Transverse colon (tissue), 4 donors: Measurements from ENCODE around the gene ARFGAP1. TPM values are rescaled to one million over a fixed set of nuclear protein-coding genes. Genes with fewer than 3 reads are reported as not detected.
A peak's percentile ranks its signal among the peaks of the same experiment; 100 is the strongest.

Experiments used
- DNase-seq: peaks from one replicate; pipeline ENCODE4 v3.0.0-alpha.2; 2019
- H3K27ac ChIP-seq, 4 donors: fragments of 200-600 bp; sonication (generic); 2 replicates each; pipeline ENCODE4 v1.5.1; 2016 to 2018; ENCODE audit warnings: inconsistent platforms in 4 of 4
- H3K27me3 ChIP-seq: fragments of 200-600 bp; sonication (generic); 2 replicates; pipeline ENCODE4 v1.5.1; 2017; ENCODE audit warnings: inconsistent platforms
- H3K36me3 ChIP-seq, 4 donors: fragments of 200-600 bp; sonication (generic); 2 replicates each; pipeline ENCODE4 v1.5.1; 2017 to 2019; ENCODE audit warnings: inconsistent platforms in 4 of 4
- H3K4me1 ChIP-seq, 4 donors: fragments of 200-600 bp; sonication (generic); 2 replicates each; pipeline ENCODE4 v1.5.1; 2017 to 2020; ENCODE audit warnings: inconsistent platforms in 4 of 4
- H3K4me3 ChIP-seq, 4 donors: fragments of 200-600 bp; sonication (generic); 1 replicate in 1 of 4; 2 replicates in 3 of 4; pipeline versions ENCODE4 v1.5.1 to v1.6.1; 2017 to 2019; ENCODE audit warnings: inconsistent platforms in 4 of 4
- H3K9me3 ChIP-seq, 2 donors: fragments of 200-600 bp; sonication (generic); 2 replicates each; pipeline ENCODE4 v1.5.1; 2017 to 2019; ENCODE audit warnings: inconsistent platforms in 2 of 2
- CTCF ChIP-seq, 5 experiments: fragments of 200-600 bp in 3 of 5; fragments of 450-650 bp in 2 of 5; sonication (generic) in 3 of 5; IDR thresholded peaks; 1 replicate in 2 of 5; 2 replicates in 3 of 5; pipeline ENCODE4 v1.5.1; 2016 to 2017; ENCODE audit warnings: antibody characterized with exemption in 5 of 5, inconsistent platforms in 3 of 5, mild to moderate bottlenecking in 2 of 5, moderate library complexity in 1 of 5
- EP300 ChIP-seq: sonication (generic); formaldehyde crosslinking; IDR thresholded peaks from one replicate; pipeline ENCODE4 v1.6.1; 2017; ENCODE audit warnings: antibody characterized with exemption, low read depth
- POLR2A ChIP-seq: fragments of 450-650 bp; IDR thresholded peaks from one replicate; pipeline ENCODE4 v1.6.1; 2016; ENCODE audit warnings: antibody characterized with exemption, mild to moderate bottlenecking, moderate library complexity
- POLR2AphosphoS5 ChIP-seq, 3 donors: sonication (generic); formaldehyde crosslinking; IDR thresholded peaks; one replicate each; pipeline ENCODE4 v1.6.1; 2016; ENCODE audit warnings: antibody characterized with exemption in 3 of 3
- WGBS, 2 donors: methylation state at CpG; one replicate each; pipeline ENCODE4 v1.1.5; 2018; ENCODE audit warnings: low coverage in 1 of 2; 5-methylcytosine and 5-hydroxymethylcytosine counted together
- in situ Hi-C, 4 donors: fragments of 200-750 bp; cut with MboI; loops; one replicate each; pipeline versions ENCODE4 v1.15.0 to v1.15.1; 2017; ENCODE audit warnings: low sequenced_read_pairs in 3 of 4, low pct_ligation_motif_present in 1 of 4, low pct_unique_long_range_greater_than_20kb in 1 of 4
- intact Hi-C: fragments of 100-400 bp; cut with DNase I; formaldehyde crosslinking; loops from one replicate; pipeline ENCODE4 v1.15.1; 2023; ENCODE audit warnings: low total_unique reads
- total RNA-seq, 4 donors: library from RNA; depleted of rRNA; stranded (reverse); fragments of >200 nt; gene quantifications; one replicate each; pipeline ENCODE4 v1.1.0, GENCODE V29; 2016

The ARFGAP1 gene
- total RNA-seq: 100 to 1,000 TPM in 1 of 4 donors, 10 to 100 TPM in 3; 43.8 to 200 (median 74.8) TPM

GRCh38 chr20:63272105-63273058 is at the start of gene ARFGAP1:
ARFGAP1 (plus strand) TSS chr20:63272813; CDS start chr20:63275581, 2,768 bp downstream.
- in situ Hi-C loops: no loop called here
- Histone ChIP-seq H3K36me3 (peaks cover 0 to 5% (median 0%) of the 10 kb centered on the region in 4 donors), H3K9me3 (no peaks in the 10 kb centered on the region), H3K4me3 (peak within 1 kb of the TSS; percentile 93 to 100 (median 95)), H3K27me3 (peaks cover 5% of the 10 kb centered on the region), H3K27ac (peak within 1 kb of the TSS; percentile 82 to 85 (median 84)), H3K4me1 (peaks cover 13 to 27% (median 19%) of the 10 kb centered on the region in 4 donors)
- TF ChIP-seq CTCF (IDR thresholded peaks at IDR 0.05): no peak
- no peak for TF ChIP-seq EP300
- peak; percentile 58 for TF ChIP-seq POLR2A
- TF ChIP-seq POLR2AphosphoS5 (IDR thresholded peaks at IDR 0.05): peak; percentile 63 to 85 (median 81)
- WGBS, 2 donors: 0% methylated on average over 52 of the region's 97 CpGs; no CpG with 5 or more reads in 1 of the 2 donors
- peak; percentile 92 for DNase-seq
- intact Hi-C loops: no loop called here

DNA sequence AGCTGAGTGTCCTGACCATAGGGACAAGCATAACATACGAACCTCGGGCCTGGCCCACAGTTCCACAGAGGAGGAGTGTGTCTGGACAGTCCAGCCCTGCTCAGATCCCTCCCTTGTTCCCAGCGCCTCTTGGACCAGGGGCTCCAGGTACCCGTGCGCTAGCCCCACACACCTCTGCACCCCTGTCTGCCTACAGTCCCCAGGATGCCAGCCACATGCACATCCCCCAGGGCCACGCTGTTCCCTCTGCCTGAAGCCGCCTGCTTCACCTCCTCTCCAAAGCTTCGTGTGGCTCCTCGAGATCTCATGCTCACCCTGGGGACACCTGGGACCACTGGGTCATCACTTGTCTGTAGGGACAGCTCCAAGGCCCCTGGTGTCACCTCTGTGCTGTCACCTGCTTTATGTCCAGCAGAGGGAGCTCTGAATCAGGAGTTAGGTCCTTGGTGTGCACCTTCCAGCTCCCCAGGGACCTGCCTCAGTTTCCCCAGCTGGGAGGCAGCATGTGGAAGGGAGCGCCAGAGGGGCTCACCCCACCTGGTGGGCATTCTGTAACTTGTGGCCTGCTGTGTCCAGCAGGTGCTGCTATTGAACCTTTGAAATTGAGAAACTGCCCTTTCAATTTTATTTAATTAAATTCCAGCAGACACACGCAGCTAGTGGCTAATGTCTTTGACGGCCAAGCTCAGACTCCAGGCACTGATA is 49.3 kb upstream of the ARFGAP1 start:
- DNase-seq: peak; percentile 36
- Histone ChIP-seq H3K9me3 (no peaks in the 10 kb centered on the region), H3K4me1 (peaks cover 0 to 9% (median 6%) of the 10 kb centered on the region in 4 donors), H3K36me3 (no peaks in the 10 kb centered on the region), H3K27ac (no peak overlapping the region), H3K27me3 (peaks cover 4% of the 10 kb centered on the region), H3K4me3 (no peak overlapping the region)
- intact Hi-C loops (loop anchor here (5.0 kb wide), 1 partner anchor 166 kb away; no protein-coding TSS in a partner anchor), in situ Hi-C loops (no loop called here)
- 55 to 60% methylated on average over 1 to 12 of the region's 12 CpGs for WGBS, 2 donors
- TF ChIP-seq POLR2A: no peak
- no peak for TF ChIP-seq EP300
- no peak for TF ChIP-seq POLR2AphosphoS5 (IDR thresholded peaks at IDR 0.05)
- TF ChIP-seq CTCF (IDR thresholded peaks at IDR 0.05): peak; percentile 59 to 69 (median 68)

- peaks cover 8% of the 10 kb centered on the region for H3K27me3 ChIP-seq
- TF ChIP-seq CTCF (IDR thresholded peaks at IDR 0.05): no peak
- no peak for TF ChIP-seq POLR2AphosphoS5 (IDR thresholded peaks at IDR 0.05)
- TF ChIP-seq EP300: no peak
- TF ChIP-seq POLR2A: no peak
Measured at GRCh38 chr20:63223826-63224207, 48.8 kb upstream of the ARFGAP1 start.

More at GRCh38 chr20:63223826-63224207, 48.8 kb upstream of the ARFGAP1 start:
- 67 to 79% methylated on average over 1 to 6 of the region's 6 CpGs for WGBS, 2 donors
- Histone ChIP-seq H3K27ac (no peak overlapping the region), H3K9me3 (no peaks in the 10 kb centered on the region), H3K36me3 (no peaks in the 10 kb centered on the region), H3K4me3 (no peak overlapping the region), H3K4me1 (peaks cover 0 to 9% (median 6%) of the 10 kb centered on the region in 4 donors)
- intact Hi-C loops: loop anchor here (5.0 kb wide), 1 partner anchor 167 kb away; no protein-coding TSS in a partner anchor
- in situ Hi-C loops: no loop called here
- DNase-seq: no peak
